Fibroblast of pulmonary artery (primary cell): ENCODE data around the gene DRD3.
A peak's percentile ranks its signal among the peaks of the same experiment; 100 is the strongest.

Experiments
- DNase-seq: peaks from one replicate; pipeline ENCODE4 v3.0.0-alpha.2; 2010; ENCODE audit warnings: low read depth
- H3K4me3 ChIP-seq: replicated peaks from 2 replicates; pipeline ENCODE4 v1.5.1; 2011; ENCODE audit warnings: low read depth, mild to moderate bottlenecking, control low read depth, low read length, moderate library complexity
- TF ChIP-seq, protein P1 (sequence below): IDR thresholded peaks from 2 replicates; pipeline ENCODE4 v1.5.1; 2011; ENCODE audit warnings: mild to moderate bottlenecking, control low read depth, low read length, inconsistent platforms; ENCODE audit errors: missing control alignments

DRD3 gene

DNA sequence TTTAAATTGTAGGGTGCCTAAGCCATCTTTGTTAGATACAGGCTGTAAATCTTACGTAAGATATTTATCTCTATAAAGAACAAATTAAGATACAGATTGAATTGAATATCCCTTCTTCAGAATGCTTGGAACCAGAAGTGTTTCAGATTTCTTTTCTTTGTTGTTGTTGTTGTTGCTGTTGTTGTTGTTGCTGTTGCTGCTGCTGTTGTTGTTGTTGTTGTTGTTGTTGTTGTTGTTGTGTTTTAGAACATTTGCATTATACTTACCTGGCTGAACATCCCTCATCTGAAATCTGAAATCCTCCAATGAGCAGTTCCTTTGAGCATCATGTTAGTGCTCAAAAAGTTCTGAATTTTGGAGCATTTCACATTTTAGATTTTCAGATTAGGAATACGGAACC, 95.7 kb downstream of the DRD3 start:
- TF ChIP-seq, protein P1, sequence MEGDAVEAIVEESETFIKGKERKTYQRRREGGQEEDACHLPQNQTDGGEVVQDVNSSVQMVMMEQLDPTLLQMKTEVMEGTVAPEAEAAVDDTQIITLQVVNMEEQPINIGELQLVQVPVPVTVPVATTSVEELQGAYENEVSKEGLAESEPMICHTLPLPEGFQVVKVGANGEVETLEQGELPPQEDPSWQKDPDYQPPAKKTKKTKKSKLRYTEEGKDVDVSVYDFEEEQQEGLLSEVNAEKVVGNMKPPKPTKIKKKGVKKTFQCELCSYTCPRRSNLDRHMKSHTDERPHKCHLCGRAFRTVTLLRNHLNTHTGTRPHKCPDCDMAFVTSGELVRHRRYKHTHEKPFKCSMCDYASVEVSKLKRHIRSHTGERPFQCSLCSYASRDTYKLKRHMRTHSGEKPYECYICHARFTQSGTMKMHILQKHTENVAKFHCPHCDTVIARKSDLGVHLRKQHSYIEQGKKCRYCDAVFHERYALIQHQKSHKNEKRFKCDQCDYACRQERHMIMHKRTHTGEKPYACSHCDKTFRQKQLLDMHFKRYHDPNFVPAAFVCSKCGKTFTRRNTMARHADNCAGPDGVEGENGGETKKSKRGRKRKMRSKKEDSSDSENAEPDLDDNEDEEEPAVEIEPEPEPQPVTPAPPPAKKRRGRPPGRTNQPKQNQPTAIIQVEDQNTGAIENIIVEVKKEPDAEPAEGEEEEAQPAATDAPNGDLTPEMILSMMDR: no peak
- H3K4me3 ChIP-seq: no peak overlapping the region
- DNase-seq: no peak

DNA sequence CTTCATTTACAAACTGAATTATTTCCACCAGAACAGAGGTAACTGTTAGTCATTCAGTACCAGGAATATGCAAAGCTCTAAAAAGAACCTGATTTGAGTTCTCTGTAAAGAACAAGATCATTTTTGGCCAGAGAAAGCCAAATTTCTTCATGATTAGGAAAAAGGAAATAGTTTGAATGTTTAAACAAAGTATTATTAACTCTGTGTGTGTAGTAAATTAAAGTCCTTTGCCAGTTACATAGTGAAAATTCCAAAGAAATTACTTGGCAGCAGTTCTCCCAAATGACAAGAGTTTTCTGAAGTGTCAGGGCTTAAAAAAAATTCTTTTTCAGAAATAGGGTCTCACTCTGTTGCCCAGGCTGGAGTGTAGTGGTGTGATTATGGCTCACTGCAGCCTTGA, 97.8 kb downstream of the DRD3 start:
- TF ChIP-seq, protein P1: no peak
- peak; percentile 46 for DNase-seq
- H3K4me3 ChIP-seq: no peak overlapping the region

DNA sequence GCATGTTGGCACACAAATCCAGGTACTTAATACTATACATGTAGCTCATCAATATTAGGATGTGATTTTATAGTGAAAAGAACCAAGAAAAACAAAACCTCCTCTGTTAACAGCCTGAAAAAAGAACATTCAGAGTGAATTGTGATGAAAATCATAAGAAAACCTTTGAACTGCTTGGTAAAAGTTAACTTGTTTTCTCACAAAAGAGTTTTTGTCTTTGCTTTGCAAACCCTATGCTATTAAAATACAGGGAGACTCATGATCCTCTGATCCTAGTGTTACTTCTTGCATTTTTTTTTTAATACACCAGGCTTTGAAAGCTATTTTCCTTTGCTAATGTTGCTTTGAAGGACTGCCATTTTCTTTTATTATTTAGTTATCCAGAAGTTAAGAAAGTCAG, 98.7 kb downstream of the DRD3 start:
- DNase-seq: no peak
- TF ChIP-seq, protein P1: no peak
- H3K4me3 ChIP-seq: peak overlapping the region; percentile 39

DNA sequence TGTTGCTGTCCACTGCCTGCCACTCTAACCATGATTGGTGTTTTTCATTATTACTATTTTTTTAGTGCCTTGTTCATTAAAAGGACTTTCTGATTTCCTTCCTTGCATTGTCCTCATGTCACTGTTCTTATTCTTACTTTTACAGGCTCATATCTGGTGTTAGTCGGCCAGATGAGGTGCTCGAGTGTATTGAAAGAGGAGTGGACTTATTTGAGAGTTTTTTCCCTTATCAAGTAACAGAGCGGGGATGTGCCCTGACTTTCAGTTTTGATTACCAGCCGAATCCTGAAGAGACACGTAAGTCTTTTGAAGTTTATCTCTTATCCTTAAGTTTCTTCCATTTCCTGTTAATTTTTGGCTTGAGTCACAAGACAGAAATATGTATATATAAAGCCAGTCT, 99.1 kb downstream of the DRD3 start:
- peak overlapping the region; percentile 39 for H3K4me3 ChIP-seq
- peak; percentile 32 for DNase-seq
- TF ChIP-seq, protein P1: no peak

DNA sequence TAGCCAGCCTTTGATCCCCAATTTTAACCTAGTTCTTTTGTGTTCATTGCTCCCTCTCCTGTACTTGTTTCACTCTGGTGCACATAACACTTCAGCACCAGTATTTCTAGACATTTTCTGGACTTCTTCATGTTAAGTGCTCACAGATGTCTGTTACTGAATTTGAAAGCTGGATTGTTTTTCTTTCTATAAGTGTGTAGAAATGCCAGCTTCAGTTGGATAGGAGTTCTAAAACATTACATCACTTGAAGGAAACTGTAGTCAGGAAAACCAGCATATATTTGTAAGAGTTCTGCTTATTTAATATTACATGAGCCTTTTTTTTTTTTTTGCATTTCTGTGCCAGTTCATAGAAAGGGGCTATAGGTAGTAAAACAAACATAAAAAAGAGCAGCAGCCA, 100.7 kb downstream of the DRD3 start:
- TF ChIP-seq, protein P1: no peak
- no peak overlapping the region for H3K4me3 ChIP-seq
- DNase-seq: no peak
